Neural cell (in vitro differentiated cells): Measurements from ENCODE around the gene FBXO36. TPM values are rescaled to one million over a fixed set of nuclear protein-coding genes. Genes with fewer than 3 reads are reported as not detected.

Experiments
- H2AFZ ChIP-seq: fragments of 200-600, 300-800 bp; sonication (generic), shearing (Covaris generic); 2 replicates; pipeline ENCODE4 v1.6.0; 2014; ENCODE audit warnings: low read depth, mild to moderate bottlenecking, antibody characterized with exemption, low read length, moderate library complexity
- H3F3A ChIP-seq: fragments of 200-600 bp; shearing (Covaris generic); 2 replicates; pipeline ENCODE4 v1.6.1; 2016; ENCODE audit warnings: mild to moderate bottlenecking, moderate library complexity, mixed read lengths, antibody characterized with exemption, low read length; ENCODE audit not compliant: insufficient read depth, poor library complexity, severe bottlenecking
- H3K27ac ChIP-seq: fragments of 200-600, 300-800 bp; sonication (generic), shearing (Covaris generic); 2 replicates; pipeline ENCODE4 v1.5.1; 2014; ENCODE audit warnings: mild to moderate bottlenecking, low read length, moderate library complexity
- H3K27me3 ChIP-seq: fragments of 300-800, 200-600 bp; sonication (generic), shearing (Covaris generic); 2 replicates; pipeline ENCODE4 v1.6.0; 2014; ENCODE audit warnings: mild to moderate bottlenecking, low read depth, low read length, moderate library complexity; ENCODE audit not compliant: insufficient read depth
- H3K36me3 ChIP-seq: fragments of 300-800, 200-600 bp; sonication (generic), shearing (Covaris generic); 2 replicates; pipeline ENCODE4 v1.5.1; 2014; ENCODE audit warnings: mild to moderate bottlenecking, antibody characterized with exemption, low read length, moderate library complexity; ENCODE audit not compliant: insufficient read depth
- H3K4me2 ChIP-seq: fragments of 300-800, 200-600 bp; sonication (generic), shearing (Covaris generic); 2 replicates; pipeline ENCODE4 v1.6.0; 2014; ENCODE audit warnings: mild to moderate bottlenecking, low read length
- H3K4me3 ChIP-seq: fragments of 300-800, 200-600 bp; sonication (generic), shearing (Covaris generic); 2 replicates; pipeline ENCODE4 v1.5.1; 2014; ENCODE audit warnings: mild to moderate bottlenecking, low read length, moderate library complexity
- H3K79me2 ChIP-seq: fragments of 200-600 bp; shearing (Covaris generic); replicated peaks from 2 replicates; pipeline ENCODE4 v1.6.0; 2014; ENCODE audit warnings: mild to moderate bottlenecking, low read length, moderate library complexity; ENCODE audit not compliant: insufficient read depth
- H3K9ac ChIP-seq: fragments of 300-800, 200-600 bp; sonication (generic), shearing (Covaris generic); 2 replicates; pipeline ENCODE4 v1.6.1; 2016; ENCODE audit warnings: mild to moderate bottlenecking, low read length, mixed read lengths
- H3K9me2 ChIP-seq: fragments of 200-600 bp; shearing (Covaris generic); 2 replicates; pipeline ENCODE4 v1.6.1; 2016; ENCODE audit warnings: mild to moderate bottlenecking, low read length, mixed read lengths; ENCODE audit not compliant: insufficient read depth
- H3K9me3 ChIP-seq: fragments of 200-600, 300-800 bp; sonication (generic), shearing (Covaris generic); 2 replicates; pipeline ENCODE4 v1.6.1; 2016; ENCODE audit warnings: mild to moderate bottlenecking, mixed run types, low read length, moderate library complexity, mixed read lengths
- H4K20me1 ChIP-seq: fragments of 200-600 bp; shearing (Covaris generic); 2 replicates; pipeline ENCODE4 v1.6.1; 2016; ENCODE audit warnings: mild to moderate bottlenecking, mixed run types; ENCODE audit not compliant: insufficient read depth
- CTCF ChIP-seq: fragments of 450-650 bp; IDR thresholded peaks from 2 replicates; pipeline ENCODE4 v1.5.1; 2014; ENCODE audit warnings: antibody characterized with exemption, mild to moderate bottlenecking, moderate library complexity; ENCODE audit not compliant: poor library complexity, severe bottlenecking
- EP300 ChIP-seq: fragments of 450-650 bp; conservative IDR thresholded peaks from 2 replicates; pipeline ENCODE4 v1.6.1; 2014; ENCODE audit warnings: antibody characterized with exemption, mild to moderate bottlenecking, moderate library complexity; ENCODE audit not compliant: poor library complexity, severe bottlenecking
- EZH2 ChIP-seq: fragments of 200-600, 300-800 bp; shearing (Covaris generic), sonication (generic); IDR thresholded peaks from 2 replicates; pipeline ENCODE4 v1.6.1; 2014; ENCODE audit warnings: antibody characterized with exemption, low read length, borderline replicate concordance, mild to moderate bottlenecking; ENCODE audit not compliant: insufficient read depth, poor library complexity, severe bottlenecking
- MXI1 ChIP-seq: fragments of 450-650 bp; conservative IDR thresholded peaks from 2 replicates; pipeline ENCODE4 v1.6.1; 2014; ENCODE audit warnings: antibody characterized with exemption, mild to moderate bottlenecking; ENCODE audit not compliant: poor library complexity, severe bottlenecking
- POLR2AphosphoS5 ChIP-seq: IDR thresholded peaks from 2 replicates; pipeline ENCODE4 v1.6.1; 2012
- RAD21 ChIP-seq: fragments of 450-650 bp; conservative IDR thresholded peaks from 2 replicates; pipeline ENCODE4 v1.6.1; 2014; ENCODE audit warnings: antibody characterized with exemption, mild to moderate bottlenecking, moderate library complexity
- REST ChIP-seq: IDR thresholded peaks from 2 replicates; pipeline ENCODE4 v1.6.1; 2012; ENCODE audit warnings: borderline replicate concordance
- SMC3 ChIP-seq: fragments of 450-650 bp; conservative IDR thresholded peaks from 2 replicates; pipeline ENCODE4 v1.6.1; 2014; ENCODE audit warnings: antibody characterized with exemption, mild to moderate bottlenecking, moderate library complexity; ENCODE audit not compliant: poor library complexity
- TAF1 ChIP-seq: IDR thresholded peaks from 2 replicates; pipeline ENCODE4 v1.6.1; 2012; ENCODE audit warnings: low read depth
- polyA plus RNA-seq: library from polyadenylated mRNA; depleted of rRNA; stranded (reverse); fragments of >200 nt; gene quantifications from 2 replicates; pipeline ENCODE4 v1.2.3, GENCODE V29; 2014

FBXO36 gene
- polyA plus RNA-seq, 1 donor from 2014 or later, result 6.3 TPM

- no peaks in the 10 kb centered on the region for H3K36me3 ChIP-seq
- H2AFZ ChIP-seq, result no peak overlapping the region
- H3K9me2 ChIP-seq, result no peaks in the 10 kb centered on the region
- no peaks in the 10 kb centered on the region for H4K20me1 ChIP-seq
- no peak for TF ChIP-seq EP300
- no peak for TF ChIP-seq TAF1
- no peak for TF ChIP-seq MXI1
- TF ChIP-seq CTCF, result no peak
- TF ChIP-seq RAD21, result no peak
- no peak for TF ChIP-seq SMC3
- TF ChIP-seq POLR2AphosphoS5, result no peak
- TF ChIP-seq EZH2, result no peak
- no peak for TF ChIP-seq REST
- H3K4me3 ChIP-seq, result no peak overlapping the region
- H3K27me3 ChIP-seq, result no peaks in the 10 kb centered on the region
- H3K4me2 ChIP-seq, result no peak overlapping the region
- H3F3A ChIP-seq, result no peaks in the 10 kb centered on the region
- no peaks in the 10 kb centered on the region for H3K9me3 ChIP-seq
- no peak overlapping the region for H3K27ac ChIP-seq
- H3K9ac ChIP-seq, result no peak overlapping the region
- H3K79me2 ChIP-seq, result no peaks in the 10 kb centered on the region
These were observed 97.4 kb downstream of the FBXO36 start for GRCh38 chr2:230019742-230020141.

- no peak for TF ChIP-seq REST
- TF ChIP-seq POLR2AphosphoS5, result no peak
- no peak for TF ChIP-seq RAD21
- no peak for TF ChIP-seq EP300
- TF ChIP-seq MXI1, result no peak
- TF ChIP-seq CTCF, result no peak
- TF ChIP-seq EZH2, result no peak
- no peak for TF ChIP-seq TAF1
- no peak for TF ChIP-seq SMC3
- Histone ChIP-seq H3K27ac (no peak overlapping the region), H3K36me3 (no peaks in the 10 kb centered on the region), H3K4me2 (no peak overlapping the region), H3K79me2 (no peaks in the 10 kb centered on the region), H4K20me1 (no peaks in the 10 kb centered on the region), H3K27me3 (no peaks in the 10 kb centered on the region), H3K9ac (no peak overlapping the region), H3K9me3 (no peaks in the 10 kb centered on the region), H3K4me3 (no peak overlapping the region), H3F3A (no peaks in the 10 kb centered on the region), H2AFZ (no peak overlapping the region), H3K9me2 (no peaks in the 10 kb centered on the region)
These were observed 101.0 kb downstream of the FBXO36 start for GRCh38 chr2:230023313-230023712.
